HepG2 (cell line): ENCODE data around the gene BRCA1. TPM values are rescaled to one million over a fixed set of nuclear protein-coding genes. Genes with fewer than 3 reads are reported as not detected.

ENCODE experiments used
- AHDC1 ChIP-seq: sonication (generic); formaldehyde crosslinking; IDR thresholded peaks from 2 replicates; pipeline ENCODE4 v1.5.1; 2020; ENCODE audit warnings: mild to moderate bottlenecking, missing genetic modification reagents, borderline replicate concordance
- BORCS8-MEF2B ChIP-seq: sonication (generic); formaldehyde crosslinking; IDR thresholded peaks from 2 replicates; pipeline ENCODE4 v1.8.0; 2022; ENCODE audit warnings: mild to moderate bottlenecking, missing genetic modification reagents
- BRD4 ChIP-seq: sonication (generic); formaldehyde crosslinking; IDR thresholded peaks from 2 replicates; pipeline ENCODE4 v1.4.0; 2020; ENCODE audit warnings: missing genetic modification reagents
- CENPBD1 ChIP-seq: sonication (generic); formaldehyde crosslinking; IDR thresholded peaks from 2 replicates; pipeline ENCODE4 v1.8.0; 2022; ENCODE audit warnings: missing genetic modification reagents, low read depth, mild to moderate bottlenecking, borderline replicate concordance
- ESRRA ChIP-seq: sonication (generic); formaldehyde crosslinking; IDR thresholded peaks from 2 replicates; pipeline ENCODE4 v1.5.1; 2020; ENCODE audit warnings: mild to moderate bottlenecking, low read depth, missing genetic modification reagents
- MYC ChIP-seq: sonication (generic); formaldehyde crosslinking; IDR thresholded peaks from 2 replicates; pipeline ENCODE4 v1.9.0; 2021; ENCODE audit warnings: missing genetic modification reagents, borderline replicate concordance
- PRMT3 ChIP-seq: sonication (generic); formaldehyde crosslinking; IDR thresholded peaks from 2 replicates; pipeline ENCODE4 v1.8.1; 2022; ENCODE audit warnings: low read depth, mild to moderate bottlenecking, moderate library complexity, missing genetic modification reagents, borderline replicate concordance
- RCOR2 ChIP-seq: IDR thresholded peaks from 2 replicates; pipeline ENCODE4 v1.6.1; 2016; ENCODE audit warnings: missing biosample characterization, missing genetic modification reagents
- RFXANK ChIP-seq: IDR thresholded peaks from 2 replicates; pipeline ENCODE4 v1.6.1; 2016
- ZBTB21 ChIP-seq: sonication (generic); formaldehyde crosslinking; IDR thresholded peaks from 2 replicates; pipeline ENCODE4 v1.4.0; 2020; ENCODE audit warnings: missing genetic modification reagents
- ZBTB46 ChIP-seq: sonication (generic); formaldehyde crosslinking; IDR thresholded peaks from 2 replicates; pipeline ENCODE4 v1.4.0; 2020; ENCODE audit warnings: mild to moderate bottlenecking, missing genetic modification reagents, borderline replicate concordance
- ZFY ChIP-seq: sonication (generic); formaldehyde crosslinking; IDR thresholded peaks from 2 replicates; pipeline ENCODE4 v1.4.0; 2020; ENCODE audit warnings: missing genetic modification reagents
- ZNF567 ChIP-seq: sonication (generic); formaldehyde crosslinking; IDR thresholded peaks from 2 replicates; pipeline ENCODE4 v1.8.1; 2023; ENCODE audit warnings: mild to moderate bottlenecking, missing genetic modification reagents, borderline replicate concordance
- ZNF644 ChIP-seq: IDR thresholded peaks from 2 replicates; pipeline ENCODE4 v1.6.1; 2016; ENCODE audit warnings: low read depth
- ZNF691 ChIP-seq: sonication (generic); formaldehyde crosslinking; IDR thresholded peaks from 2 replicates; pipeline ENCODE4 v1.4.0; 2020; ENCODE audit warnings: missing genetic modification reagents, low read depth, mild to moderate bottlenecking, borderline replicate concordance
- ZNF766 ChIP-seq: sonication (generic); formaldehyde crosslinking; IDR thresholded peaks from 2 replicates; pipeline ENCODE4 v1.5.0; 2020; ENCODE audit warnings: missing genetic modification reagents, borderline replicate concordance
- polyA plus RNA-seq, 8 experiments: library from polyadenylated mRNA; depleted of rRNA in 3 of 8; stranded (reverse) in 7 of 8; unstranded in 1 of 8; fragments of >200 nt; fragmentation: Illumina TruSeq in 4 of 8; extraction: Trizol in 4 of 8; gene quantifications; 2 replicates each; pipeline versions ENCODE4 v1.2.1 to v1.2.3, GENCODE V29; 2011 to 2016; ENCODE audit warnings: low read depth in 4 of 8, missing spikeins in 1 of 8, mixed read lengths in 1 of 8; ENCODE audit not compliant: insufficient read depth in 1 of 8
- total RNA-seq, 5 experiments: library from RNA; depleted of rRNA; stranded (reverse); fragments of >200 nt; fragmentation: Illumina TruSeq; extraction: Trizol; gene quantifications; 2 replicates each; pipeline ENCODE4 v1.2.3, GENCODE V29; 2016; ENCODE audit warnings: low read depth in 1 of 5
- TF ChIP-seq, protein P1 (sequence below): sonication (generic); formaldehyde crosslinking; IDR thresholded peaks from 2 replicates; pipeline ENCODE4 v1.4.0; 2020; ENCODE audit warnings: missing genetic modification reagents
- TF ChIP-seq, protein P2 (sequence below): IDR thresholded peaks from 2 replicates; pipeline ENCODE4 v1.6.1; 2012; ENCODE audit warnings: inconsistent platforms

The BRCA1 gene
- total and polyA plus RNA-seq, 2 of the 13 experiments (the other 11 are each of a cell fraction or from before 2014, with no cell fraction given) = 13.3 to 37.5 TPM

GRCh38 chr17:43169561-43170139, 44.5 kb upstream of the BRCA1 start (continued):
- no peak for TF ChIP-seq PRMT3 (CRISPR knock-in tag)
- no peak for TF ChIP-seq BRD4
- peak; percentile 15; the same call in 1 of the 2 replicates for TF ChIP-seq MYC (CRISPR knock-in tag)
- TF ChIP-seq ZNF766 (CRISPR knock-in tag) = no peak
- TF ChIP-seq ZBTB46 (CRISPR knock-in tag) = no peak
- 0 out of 2 replicates have a peak, but pooled peaks have one; percentile 83 for TF ChIP-seq ZNF567
- TF ChIP-seq, protein P1, sequence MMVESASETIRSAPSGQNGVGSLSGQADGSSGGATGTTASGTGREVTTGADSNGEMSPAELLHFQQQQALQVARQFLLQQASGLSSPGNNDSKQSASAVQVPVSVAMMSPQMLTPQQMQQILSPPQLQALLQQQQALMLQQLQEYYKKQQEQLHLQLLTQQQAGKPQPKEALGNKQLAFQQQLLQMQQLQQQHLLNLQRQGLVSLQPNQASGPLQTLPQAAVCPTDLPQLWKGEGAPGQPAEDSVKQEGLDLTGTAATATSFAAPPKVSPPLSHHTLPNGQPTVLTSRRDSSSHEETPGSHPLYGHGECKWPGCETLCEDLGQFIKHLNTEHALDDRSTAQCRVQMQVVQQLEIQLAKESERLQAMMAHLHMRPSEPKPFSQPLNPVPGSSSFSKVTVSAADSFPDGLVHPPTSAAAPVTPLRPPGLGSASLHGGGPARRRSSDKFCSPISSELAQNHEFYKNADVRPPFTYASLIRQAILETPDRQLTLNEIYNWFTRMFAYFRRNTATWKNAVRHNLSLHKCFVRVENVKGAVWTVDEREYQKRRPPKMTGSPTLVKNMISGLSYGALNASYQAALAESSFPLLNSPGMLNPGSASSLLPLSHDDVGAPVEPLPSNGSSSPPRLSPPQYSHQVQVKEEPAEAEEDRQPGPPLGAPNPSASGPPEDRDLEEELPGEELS (CRISPR knock-in tag) = peak; percentile 79; the same call in 1 of the 2 replicates
- no peak for TF ChIP-seq ZNF644 (CRISPR knock-in tag)
- TF ChIP-seq RFXANK (CRISPR knock-in tag) = no peak
- TF ChIP-seq AHDC1 (CRISPR knock-in tag) = no peak
- TF ChIP-seq RCOR2 = peak; percentile 55; the same call in 1 of the 2 replicates
- TF ChIP-seq ZFY (CRISPR knock-in tag) = peak; percentile 41
- TF ChIP-seq ESRRA (CRISPR knock-in tag) = peak; percentile 81; the same call in 1 of the 2 replicates
- TF ChIP-seq ZBTB21 (CRISPR knock-in tag) = no peak
- no peak for TF ChIP-seq CENPBD1
- TF ChIP-seq, protein P2, sequence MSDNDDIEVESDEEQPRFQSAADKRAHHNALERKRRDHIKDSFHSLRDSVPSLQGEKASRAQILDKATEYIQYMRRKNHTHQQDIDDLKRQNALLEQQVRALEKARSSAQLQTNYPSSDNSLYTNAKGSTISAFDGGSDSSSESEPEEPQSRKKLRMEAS = peak; percentile 92
- TF ChIP-seq BORCS8-MEF2B = peak; percentile 34; the same call in 1 of the 2 replicates
- TF ChIP-seq ZNF691 = no peak
